ENCODE measurements around the gene KIRREL2. TPM values are rescaled to one million over a fixed set of nuclear protein-coding genes. Genes with fewer than 3 reads are reported as not detected.
"Not testable (repeated sequence)": the region's sequence is repeated elsewhere in the genome, so short reads cannot be mapped to it uniquely, and the experiment has no call there.

KIRREL2 gene
- total RNA-seq, 3 donors from 2014 or later = 0.24 to 0.92 (median 0.86) TPM

- Mint-ChIP-seq H3K4me1 (ENCODE audit: low read depth) (peaks cover 7% of the 10 kb centered on the region), H3K9me3 (no peaks in the 10 kb centered on the region), H3K4me3 (no peak overlapping the region), H3K36me3 (ENCODE audit: insufficient read depth) (peaks cover 32% of the 10 kb centered on the region), H3K27me3 (ENCODE audit: low read depth) (no peaks in the 10 kb centered on the region)
- ATAC-seq (no peak), DNase-seq (peak; percentile 27)
Observed at GRCh38 chr19:35890113-35890650, 33.5 kb downstream of the KIRREL2 start.

- ATAC-seq; H3K9me3 Mint-ChIP-seq; H3K4me3 Mint-ChIP-seq; DNase-seq; H3K27me3 Mint-ChIP-seq (ENCODE audit: low read depth): not testable (repeated sequence)
- Mint-ChIP-seq H3K36me3 (ENCODE audit: insufficient read depth) (peaks cover 36% of the 10 kb centered on the region), H3K4me1 (ENCODE audit: low read depth) (peaks cover 17% of the 10 kb centered on the region)
Observed at GRCh38 chr19:35891819-35892218, 35.1 kb downstream of the KIRREL2 start.

GRCh38 chr19:35894342-35894741 lies 37.6 kb downstream of the KIRREL2 start:
- H3K9me3 Mint-ChIP-seq = no peaks in the 10 kb centered on the region
- ATAC-seq = no peak
- no peaks in the 10 kb centered on the region for H3K27me3 Mint-ChIP-seq (ENCODE audit: low read depth)
- no peak overlapping the region for H3K4me3 Mint-ChIP-seq
- no peak for DNase-seq
- peaks cover 31% of the 10 kb centered on the region for H3K4me1 Mint-ChIP-seq (ENCODE audit: low read depth)
- H3K36me3 Mint-ChIP-seq (ENCODE audit: insufficient read depth) = peaks cover 32% of the 10 kb centered on the region

- peak overlapping the region; percentile 94 for H3K4me3 Mint-ChIP-seq
Observed at GRCh38 chr19:35895911-35896642, 39.4 kb downstream of the KIRREL2 start.

GRCh38 chr19:35896643-35897040 lies 39.9 kb downstream of the KIRREL2 start:
- H3K36me3 Mint-ChIP-seq (ENCODE audit: insufficient read depth) = peaks cover 23% of the 10 kb centered on the region
- no peak for DNase-seq
- ATAC-seq = no peak
- no peaks in the 10 kb centered on the region for H3K9me3 Mint-ChIP-seq
- H3K27me3 Mint-ChIP-seq (ENCODE audit: low read depth) = no peaks in the 10 kb centered on the region
- peak overlapping the region; percentile 94 for H3K4me3 Mint-ChIP-seq
- peaks cover 40% of the 10 kb centered on the region for H3K4me1 Mint-ChIP-seq (ENCODE audit: low read depth)

More at GRCh38 chr19:35895911-35896642, 39.4 kb downstream of the KIRREL2 start:
- Mint-ChIP-seq H3K4me1 (ENCODE audit: low read depth) (peaks cover 35% of the 10 kb centered on the region), H3K36me3 (ENCODE audit: insufficient read depth) (peaks cover 24% of the 10 kb centered on the region), H3K27me3 (ENCODE audit: low read depth) (no peaks in the 10 kb centered on the region), H3K9me3 (no peaks in the 10 kb centered on the region)
- ATAC-seq (no peak), DNase-seq (no peak)

GRCh38 chr19:35897706-35898451 lies 41.2 kb downstream of the KIRREL2 start:
- peaks cover 52% of the 10 kb centered on the region for H3K4me1 Mint-ChIP-seq (ENCODE audit: low read depth)
- H3K4me3 Mint-ChIP-seq = peak overlapping the region; percentile 94
- no peaks in the 10 kb centered on the region for H3K27me3 Mint-ChIP-seq (ENCODE audit: low read depth)
- no peak for DNase-seq
- H3K9me3 Mint-ChIP-seq = no peaks in the 10 kb centered on the region
- no peak for ATAC-seq
- H3K36me3 Mint-ChIP-seq (ENCODE audit: insufficient read depth) = peaks cover 18% of the 10 kb centered on the region

GRCh38 chr19:35898499-35898809 lies 41.7 kb downstream of the KIRREL2 start:
- Mint-ChIP-seq H3K4me1 (ENCODE audit: low read depth) (peaks cover 55% of the 10 kb centered on the region), H3K4me3 (peak overlapping the region; percentile 94)

GRCh38 chr19:35899547-35900214 lies 43.0 kb downstream of the KIRREL2 start:
- Mint-ChIP-seq H3K4me1 (ENCODE audit: low read depth) (peaks cover 66% of the 10 kb centered on the region), H3K4me3 (peak overlapping the region; percentile 94), H3K9me3 (no peaks in the 10 kb centered on the region), H3K27me3 (ENCODE audit: low read depth) (no peaks in the 10 kb centered on the region), H3K36me3 (ENCODE audit: insufficient read depth) (peaks cover 14% of the 10 kb centered on the region)
- ATAC-seq = peak; percentile 75 to 77
- DNase-seq = peak; percentile 85

More at GRCh38 chr19:35898499-35898809, 41.7 kb downstream of the KIRREL2 start:
- DNase-seq (no peak), ATAC-seq (no peak)
- Mint-ChIP-seq H3K27me3 (ENCODE audit: low read depth) (no peaks in the 10 kb centered on the region), H3K9me3 (no peaks in the 10 kb centered on the region), H3K36me3 (ENCODE audit: insufficient read depth) (peaks cover 14% of the 10 kb centered on the region)

- Mint-ChIP-seq H3K4me3 (peak overlapping the region; percentile 94), H3K36me3 (ENCODE audit: insufficient read depth) (peaks cover 8% of the 10 kb centered on the region), H3K9me3 (no peaks in the 10 kb centered on the region), H3K27me3 (ENCODE audit: low read depth) (no peaks in the 10 kb centered on the region), H3K4me1 (ENCODE audit: low read depth) (peaks cover 63% of the 10 kb centered on the region)
- no peak for ATAC-seq
- DNase-seq = no peak
Observed at GRCh38 chr19:35901055-35901644, 44.4 kb downstream of the KIRREL2 start.

GRCh38 chr19:35901854-35902661 lies 45.3 kb downstream of the KIRREL2 start, which contains the start of gene HCST:
Gene HCST, plus strand, starts transcription at chr19:35902529. Its CDS starts 65 bp downstream, at chr19:35902594.
- H3K27me3 Mint-ChIP-seq (ENCODE audit: low read depth) = no peaks in the 10 kb centered on the region
- peak within 1 kb of the TSS; percentile 94 for H3K4me3 Mint-ChIP-seq
- H3K9me3 Mint-ChIP-seq = no peaks in the 10 kb centered on the region
- H3K4me1 Mint-ChIP-seq (ENCODE audit: low read depth) = peaks cover 58% of the 10 kb centered on the region
- ATAC-seq (no peak), DNase-seq (no peak)
- H3K36me3 Mint-ChIP-seq (ENCODE audit: insufficient read depth) = peaks cover 8% of the 10 kb centered on the region

- DNase-seq (no peak), ATAC-seq (no peak)
- H3K4me3 Mint-ChIP-seq = peak overlapping the region; percentile 94
- peaks cover 51% of the 10 kb centered on the region for H3K4me1 Mint-ChIP-seq (ENCODE audit: low read depth)
- H3K36me3 Mint-ChIP-seq (ENCODE audit: insufficient read depth) = peaks cover 4% of the 10 kb centered on the region
- no peaks in the 10 kb centered on the region for H3K27me3 Mint-ChIP-seq (ENCODE audit: low read depth)
- H3K9me3 Mint-ChIP-seq = no peaks in the 10 kb centered on the region
Observed at GRCh38 chr19:35902870-35903475, 46.3 kb downstream of the KIRREL2 start.

- DNase-seq = peak; percentile 90
- Mint-ChIP-seq H3K36me3 (ENCODE audit: insufficient read depth) (peaks cover 3% of the 10 kb centered on the region), H3K9me3 (no peaks in the 10 kb centered on the region), H3K4me3 (peak overlapping the region; percentile 94), H3K4me1 (ENCODE audit: low read depth) (peaks cover 50% of the 10 kb centered on the region), H3K27me3 (ENCODE audit: low read depth) (no peaks in the 10 kb centered on the region)
- ATAC-seq = peak; percentile 42 to 43
Observed at GRCh38 chr19:35903550-35904179, 47.0 kb downstream of the KIRREL2 start.
